Stimulated activated CD4-positive, alpha-beta T cell treated with anti-CD3 and anti-CD28 coated beads, Interleukin-4, amount 100 ng/mL, for 48 hours (primary cell): ENCODE results near the gene SLC16A10.
"Not testable (repeated sequence)": the region's sequence is repeated elsewhere in the genome, so short reads cannot be mapped to it uniquely, and the experiment has no call there.

Experiments
- DNase-seq, 2 donors: peaks; one replicate each; pipeline ENCODE4 v3.0.0-alpha.2; 2020; ENCODE audit warnings: low read depth in 2 of 2

The SLC16A10 gene

DNA sequence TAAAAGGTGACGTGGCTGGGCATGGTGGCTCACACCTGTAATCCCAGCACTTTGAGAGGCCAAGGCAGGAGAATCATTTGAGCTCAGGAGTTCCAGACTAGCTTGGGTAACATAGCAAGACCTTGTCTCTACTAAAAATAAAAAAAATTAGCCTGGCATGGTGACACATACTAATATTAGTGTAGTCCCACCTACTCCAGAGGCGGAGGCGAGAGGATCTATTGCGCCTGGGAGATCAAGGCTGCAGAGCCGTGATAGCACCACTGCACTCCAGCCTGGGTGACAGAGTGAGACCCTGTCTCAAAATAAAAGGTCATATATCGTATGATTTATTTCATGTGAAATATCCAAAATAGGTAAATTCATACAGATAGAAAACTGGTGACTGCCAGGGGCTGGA is 132.5 kb downstream of the SLC16A10 start:
- no peak for DNase-seq

DNA sequence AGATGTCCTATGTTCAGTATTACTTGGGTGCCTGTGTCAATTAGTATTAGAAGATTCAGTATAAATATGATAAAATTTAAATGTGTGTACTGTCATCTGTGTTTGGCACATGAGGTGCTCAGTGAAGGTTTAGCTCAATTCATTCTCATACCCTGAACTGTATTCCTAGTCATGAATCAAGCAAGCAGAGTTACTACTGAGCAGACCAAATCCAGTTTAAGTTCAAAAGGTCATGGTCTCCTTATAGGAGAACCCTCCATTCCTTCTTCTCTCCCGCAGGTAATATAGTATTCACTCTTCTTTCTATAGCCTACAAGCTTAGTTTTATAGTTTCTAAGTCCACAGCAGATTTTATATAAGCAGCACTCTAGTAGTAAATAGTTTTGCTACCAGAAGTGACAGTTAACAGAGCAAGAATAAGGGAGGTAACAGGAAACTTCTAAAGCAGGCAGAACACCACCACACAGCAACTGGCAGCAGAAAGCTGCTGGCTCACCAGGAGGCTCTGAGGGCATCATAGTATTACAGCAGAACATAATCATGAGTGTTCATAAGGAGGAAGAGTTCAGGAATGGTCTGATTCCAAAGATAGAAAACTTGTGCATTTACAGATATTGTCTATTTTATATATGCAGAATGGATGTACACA is 133.2 kb downstream of the SLC16A10 start:
- DNase-seq = no peak

DNA sequence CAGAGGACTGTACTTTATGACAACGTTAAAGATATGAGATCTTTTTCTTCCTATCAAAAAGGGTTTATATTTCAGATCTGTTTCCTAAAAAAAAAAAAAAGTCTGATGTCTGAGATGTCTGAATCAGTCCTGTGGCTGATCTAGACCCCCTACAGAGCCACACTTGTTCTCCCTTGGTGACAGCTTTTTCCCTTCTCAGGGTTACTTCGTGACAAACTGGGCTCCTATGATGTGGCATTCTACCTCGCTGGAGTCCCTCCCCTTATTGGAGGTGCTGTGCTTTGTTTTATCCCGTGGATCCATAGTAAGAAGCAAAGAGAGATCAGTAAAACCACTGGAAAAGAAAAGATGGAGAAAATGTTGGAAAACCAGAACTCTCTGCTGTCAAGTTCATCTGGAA is 134.5 kb downstream of the SLC16A10 start:
- DNase-seq = no peak

DNA sequence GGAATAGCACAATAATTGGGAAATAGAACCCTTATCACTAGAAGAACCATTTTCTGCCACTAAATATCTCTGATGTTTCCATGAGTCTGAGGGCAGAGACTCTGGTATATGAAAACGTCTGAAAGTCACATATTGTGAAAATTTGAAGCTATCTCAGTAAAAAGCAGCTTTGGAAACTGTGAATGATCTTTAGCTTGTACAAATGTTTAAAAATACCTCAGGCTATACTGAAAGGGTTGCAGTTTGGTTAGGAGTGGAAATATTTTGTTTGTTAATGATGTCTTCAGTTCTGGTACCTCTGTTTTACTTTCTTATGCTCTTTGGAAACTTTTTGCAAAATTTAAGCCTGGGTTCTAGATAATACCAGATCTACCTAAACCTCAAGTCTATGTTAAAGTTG is 135.0 kb downstream of the SLC16A10 start:
- no peak for DNase-seq

DNA sequence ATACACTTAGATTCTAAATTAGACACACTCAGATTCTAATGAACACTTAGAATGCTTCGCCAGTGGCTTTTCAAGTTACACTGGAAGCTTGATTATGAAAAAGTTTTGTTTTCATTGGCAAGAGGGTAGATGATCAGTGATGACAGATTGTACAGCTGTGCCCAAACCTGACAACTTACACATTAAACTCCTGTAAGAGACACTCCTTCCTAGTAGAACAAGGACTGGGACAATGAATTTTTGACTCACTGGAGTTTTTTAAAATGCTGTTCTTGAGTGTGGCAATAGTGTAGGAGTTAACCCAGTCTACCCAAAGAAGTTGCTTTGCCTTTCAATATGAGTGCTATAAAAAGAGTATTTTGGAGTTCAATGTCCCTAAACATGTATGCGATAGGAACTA is 140.8 kb downstream of the SLC16A10 start:
- no peak for DNase-seq

DNA sequence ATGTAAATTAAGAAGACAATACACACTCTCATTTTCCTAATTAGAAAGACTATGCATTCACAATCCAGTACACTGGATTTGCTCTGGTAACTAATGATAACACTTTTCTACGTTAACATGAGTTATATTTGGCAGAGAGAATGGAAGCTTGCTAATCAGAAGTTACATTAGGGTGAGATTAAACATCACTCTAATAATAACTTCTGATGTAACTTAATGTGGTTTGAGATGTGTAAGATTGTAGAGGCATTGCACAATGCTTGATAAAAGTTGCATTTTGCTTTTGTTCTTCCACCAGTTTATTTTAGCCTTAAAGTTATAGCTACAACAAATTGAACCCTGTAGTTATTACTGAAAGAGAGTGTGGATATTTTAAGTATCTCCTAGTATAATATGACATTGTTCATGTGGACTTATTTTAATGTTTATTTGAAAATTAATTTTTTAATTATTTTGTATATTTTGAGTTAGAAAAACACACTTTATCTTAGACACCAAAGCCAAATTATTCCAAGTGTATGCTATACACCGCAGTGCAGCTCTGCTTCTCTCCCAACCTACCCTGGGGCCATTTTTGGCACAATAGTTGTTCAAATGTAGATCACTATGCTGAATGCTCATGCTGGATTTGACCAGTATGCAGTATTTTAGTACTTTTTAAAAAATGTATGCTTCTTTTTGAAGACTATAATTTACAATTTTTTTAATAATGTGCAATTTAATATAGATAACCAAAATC is 143.2 kb downstream of the SLC16A10 start:
- DNase-seq = no peak

DNA sequence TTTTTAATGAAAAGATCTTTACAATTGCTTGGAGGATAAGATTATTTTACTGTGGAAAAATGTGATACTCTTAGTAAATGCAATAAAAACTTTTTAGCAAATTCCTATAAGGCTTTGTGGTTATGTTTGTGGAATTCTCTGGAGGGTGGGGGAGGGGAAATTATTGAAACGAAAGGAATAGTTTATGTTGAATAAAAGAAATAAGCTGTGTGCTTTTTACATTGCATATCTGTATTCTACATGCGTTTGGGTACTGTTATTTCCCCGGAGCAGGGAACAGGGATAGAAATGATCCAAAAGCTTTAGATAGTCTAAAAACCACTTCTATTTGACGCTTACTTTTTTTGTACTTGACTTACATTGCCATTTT is 143.8 kb downstream of the SLC16A10 start:
- no peak for DNase-seq

DNA sequence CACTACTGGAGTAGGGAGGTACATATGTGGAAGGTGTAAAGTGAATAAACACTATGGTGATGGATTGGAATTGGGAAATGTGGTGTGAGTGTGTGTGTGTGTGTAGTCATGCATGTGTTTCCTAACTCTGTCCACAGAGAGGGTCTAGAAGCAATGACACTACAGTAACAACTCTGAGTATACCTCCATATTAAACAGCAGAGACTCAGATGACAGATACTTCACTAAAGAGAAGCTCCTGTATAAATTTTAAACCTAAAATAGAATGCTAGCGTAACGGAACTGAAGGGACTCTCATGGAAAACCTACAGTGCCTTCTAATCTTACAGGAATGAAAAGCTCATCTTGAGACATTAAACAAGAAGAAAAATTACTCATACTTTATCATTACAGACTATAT is 150.5 kb downstream of the SLC16A10 start:
- DNase-seq = no peak

DNA sequence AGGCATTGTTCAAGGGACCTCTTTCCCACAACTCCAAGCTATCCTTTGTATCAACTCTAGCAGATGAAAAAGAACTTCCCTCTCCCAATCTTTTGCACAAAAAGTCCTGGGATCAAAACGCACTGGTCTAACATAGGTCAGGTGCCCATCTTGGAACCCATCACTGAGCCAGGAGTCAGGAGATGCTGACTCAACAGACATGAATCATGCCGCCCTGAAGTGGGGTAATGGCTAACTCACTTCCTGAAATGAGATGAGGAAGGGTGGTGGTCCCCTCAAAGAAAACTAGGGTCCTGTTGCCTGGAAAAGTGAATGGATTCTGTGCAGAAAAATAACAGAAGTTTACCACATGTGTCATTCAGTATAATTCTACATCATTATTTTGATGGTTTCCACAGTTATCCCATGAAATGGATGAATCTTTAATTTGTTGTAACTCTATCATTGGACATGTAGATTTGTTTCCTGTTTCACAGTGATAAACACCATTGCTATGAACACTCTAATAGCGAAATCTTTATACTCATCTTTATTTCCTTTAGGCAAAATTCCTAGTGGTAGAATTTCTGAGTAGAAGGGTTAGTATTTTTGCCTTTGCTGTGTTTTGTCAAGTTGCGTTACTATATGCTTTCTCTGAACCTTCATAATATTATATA is 151.3 kb downstream of the SLC16A10 start:
- no peak for DNase-seq

DNA sequence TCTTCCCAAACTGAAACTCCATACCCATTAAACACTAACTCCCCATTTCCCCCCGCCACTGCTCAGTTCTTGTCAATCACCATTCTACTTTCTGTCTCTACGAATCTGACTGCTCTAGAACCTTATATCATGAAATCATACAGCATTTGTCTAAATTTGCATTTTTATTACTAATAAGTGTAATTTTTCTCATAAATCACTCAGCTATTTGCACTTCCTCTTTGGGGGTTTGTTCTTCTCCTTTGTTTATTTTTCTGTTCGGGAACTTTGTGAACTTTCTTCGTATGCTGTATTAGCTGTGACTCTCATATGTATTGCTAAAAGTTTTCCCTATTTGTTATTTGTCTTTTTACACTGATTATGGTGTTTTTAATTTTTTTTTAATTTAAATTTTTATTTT is 152.2 kb downstream of the SLC16A10 start:
- DNase-seq = no peak

DNA sequence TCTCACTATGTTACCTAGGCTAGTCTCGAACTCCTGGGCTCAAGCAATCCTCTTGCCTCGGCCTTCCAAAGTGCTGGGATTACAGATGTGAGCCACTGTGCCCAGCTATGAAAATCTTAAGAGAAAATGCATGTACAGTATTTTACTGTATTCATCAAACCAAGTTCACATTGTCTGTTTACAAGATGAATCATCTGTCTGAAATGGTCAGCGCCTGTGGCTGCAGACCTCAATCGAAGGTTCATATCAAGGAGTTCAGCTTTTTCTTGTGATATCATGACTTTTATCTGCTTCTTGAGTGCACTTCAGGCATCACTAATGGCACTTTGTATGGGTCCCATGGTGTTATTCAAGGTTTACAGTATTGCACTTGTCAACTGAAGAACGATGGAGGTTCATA is 155.1 kb downstream of the SLC16A10 start:
- DNase-seq = no peak

DNA sequence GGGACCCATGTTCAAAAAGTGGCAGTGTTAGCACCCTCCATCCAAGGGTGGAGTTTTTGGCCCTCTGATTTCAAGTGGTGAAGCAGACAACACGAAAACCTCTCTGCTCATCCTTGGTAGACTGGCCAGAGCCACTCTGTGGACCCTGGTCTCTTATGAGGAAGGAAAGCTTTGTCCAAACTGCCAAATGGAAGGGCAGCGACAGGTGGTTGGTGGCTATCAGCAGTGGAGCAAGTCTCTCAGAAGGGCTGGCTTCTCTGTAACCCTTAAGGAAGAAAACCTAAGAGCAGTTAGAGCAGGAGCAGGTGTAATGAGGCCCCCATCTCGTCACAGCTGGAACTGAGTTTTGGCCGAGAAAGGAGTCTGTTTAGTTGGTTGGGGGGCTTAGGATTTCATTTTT is 155.8 kb downstream of the SLC16A10 start:
- DNase-seq = no peak

DNA sequence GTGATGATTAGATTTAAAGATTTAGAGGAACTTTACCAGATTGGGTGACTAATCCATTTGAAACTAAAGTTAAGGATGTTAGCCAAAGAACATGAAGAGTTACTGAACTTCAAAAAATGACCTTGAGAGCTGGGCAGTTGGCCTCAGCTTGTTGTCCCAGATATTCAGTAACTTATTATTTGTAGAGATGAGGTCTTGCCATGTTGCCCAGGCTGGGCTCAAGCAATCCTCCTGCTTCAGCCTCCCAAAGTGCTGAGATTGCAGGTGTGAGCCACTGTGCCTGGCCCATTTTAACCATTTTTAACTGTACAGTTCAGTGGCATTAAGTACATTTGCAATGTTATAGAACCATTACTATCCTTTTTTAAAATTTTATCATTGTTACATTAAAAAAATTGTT is 161.5 kb downstream of the SLC16A10 start:
- no peak for DNase-seq

DNA sequence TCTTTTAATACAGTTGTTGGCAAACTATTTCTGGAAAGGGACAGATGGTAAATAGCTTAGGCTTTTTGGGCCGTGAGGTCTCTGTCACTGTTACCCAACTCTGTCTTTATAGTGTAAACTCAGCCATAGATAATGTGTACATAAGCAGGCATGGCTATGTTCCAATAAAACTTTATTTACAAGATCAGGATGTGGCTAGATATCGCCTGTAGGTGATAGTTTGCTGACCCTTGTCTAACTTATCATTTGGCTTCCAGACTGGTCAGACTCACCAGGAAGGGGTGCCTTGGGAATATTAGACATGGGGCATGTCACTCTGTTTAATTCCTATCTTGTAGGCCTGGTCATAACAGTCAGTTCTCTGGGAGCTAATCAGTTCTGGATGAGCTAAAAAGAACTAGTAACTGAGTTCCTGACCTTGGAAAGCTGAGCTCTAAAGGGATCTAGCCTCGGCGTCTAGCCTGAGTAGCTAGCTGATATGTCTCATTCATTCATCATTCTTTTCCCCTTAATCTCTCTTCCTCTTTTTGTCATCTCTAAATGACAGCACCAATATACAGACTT is 163.6 kb downstream of the SLC16A10 start:
- DNase-seq = no peak

DNA sequence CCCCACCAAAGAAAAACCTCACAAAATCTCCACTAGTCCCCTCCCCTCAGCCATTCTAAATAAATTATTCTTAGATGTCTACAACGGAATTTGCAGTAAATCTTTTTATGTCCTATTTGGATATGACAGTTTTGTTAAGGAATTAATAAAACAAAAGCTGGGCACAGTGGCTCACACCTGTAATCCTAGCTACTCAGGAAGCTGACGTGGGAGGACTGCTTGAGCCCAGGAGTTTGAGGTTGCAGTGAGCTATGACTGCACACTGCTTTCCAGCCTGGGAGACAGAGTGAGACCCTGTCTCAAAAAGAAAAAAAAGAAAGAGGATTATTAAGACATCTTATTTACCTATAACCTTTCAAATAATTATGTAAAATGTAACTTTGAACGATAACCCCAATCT is 165.4 kb downstream of the SLC16A10 start:
- no peak for DNase-seq

DNA sequence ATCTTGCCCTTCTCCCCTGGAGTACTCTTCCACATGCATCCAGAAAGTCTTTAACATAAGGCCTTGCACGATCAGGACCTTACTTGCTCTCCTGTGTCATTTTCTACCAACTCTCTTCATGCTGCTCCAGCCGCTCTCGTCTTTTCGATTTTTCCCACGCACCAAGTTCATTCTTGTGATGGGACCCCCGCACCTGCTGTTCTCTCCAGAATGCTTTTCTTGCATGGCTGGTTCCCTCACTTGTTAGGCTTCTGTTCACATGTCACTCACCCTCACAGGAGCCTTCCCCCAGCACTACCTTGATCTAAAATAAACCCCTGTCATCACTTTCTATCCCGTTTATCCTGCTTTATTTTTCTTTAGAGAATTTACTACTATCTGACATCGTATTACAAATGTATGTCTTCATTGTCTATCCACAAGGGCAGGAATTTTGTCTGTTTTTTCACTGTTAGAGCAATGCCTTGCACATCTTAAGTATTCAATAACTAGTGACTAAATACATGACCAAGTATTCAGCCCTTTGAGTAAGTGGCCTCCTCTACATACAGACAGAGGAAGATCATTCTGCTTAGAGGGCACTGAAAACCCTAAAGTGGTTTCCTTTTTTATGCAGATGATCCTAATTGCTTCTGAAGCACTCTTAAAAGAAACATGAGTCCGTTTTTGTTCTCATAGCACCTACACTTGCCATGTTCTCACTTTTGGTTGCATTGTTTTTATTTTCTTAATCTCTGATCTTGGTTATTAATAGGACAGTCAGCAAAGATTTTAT is 166.9 kb downstream of the SLC16A10 start:
- DNase-seq = no peak

DNA sequence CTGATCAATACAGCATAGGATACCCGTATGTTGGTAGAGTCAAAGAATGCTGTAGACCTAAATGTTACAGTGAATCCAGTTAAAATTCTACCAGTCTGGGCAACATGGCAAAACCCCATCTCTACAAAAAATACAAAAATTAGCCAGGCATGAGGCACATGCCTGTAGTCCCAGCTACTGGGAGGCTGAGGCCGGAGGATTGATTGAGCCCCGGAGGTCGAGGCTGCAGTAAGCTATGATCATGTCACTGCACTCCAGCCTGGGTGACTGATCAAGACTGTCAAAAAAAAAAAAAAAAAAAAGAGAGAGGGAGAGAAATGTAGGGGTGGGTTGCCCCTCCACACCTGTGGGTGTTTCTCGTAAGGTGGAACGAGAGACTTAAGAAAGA is 167.5 kb downstream of the SLC16A10 start:
- no peak for DNase-seq

DNA sequence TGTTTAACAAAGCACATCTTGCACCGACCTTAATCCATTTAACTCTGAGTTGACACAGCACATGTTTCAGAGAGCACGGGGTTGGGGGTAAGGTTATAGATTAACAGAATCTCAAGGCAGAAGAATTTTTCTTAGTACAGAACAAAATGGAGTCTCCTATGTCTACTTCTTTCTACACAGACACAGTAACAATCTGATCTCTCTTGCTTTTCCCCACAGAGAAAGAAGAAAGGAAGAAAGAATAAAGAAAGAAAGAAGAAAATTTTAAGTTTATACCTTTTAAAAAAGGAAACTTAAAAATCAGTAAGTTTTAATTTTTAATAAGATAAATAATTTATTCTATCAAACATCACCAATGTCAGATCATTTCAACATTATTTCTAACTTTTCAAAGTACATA is 168.5 kb downstream of the SLC16A10 start:
- not testable (repeated sequence) for DNase-seq

DNA sequence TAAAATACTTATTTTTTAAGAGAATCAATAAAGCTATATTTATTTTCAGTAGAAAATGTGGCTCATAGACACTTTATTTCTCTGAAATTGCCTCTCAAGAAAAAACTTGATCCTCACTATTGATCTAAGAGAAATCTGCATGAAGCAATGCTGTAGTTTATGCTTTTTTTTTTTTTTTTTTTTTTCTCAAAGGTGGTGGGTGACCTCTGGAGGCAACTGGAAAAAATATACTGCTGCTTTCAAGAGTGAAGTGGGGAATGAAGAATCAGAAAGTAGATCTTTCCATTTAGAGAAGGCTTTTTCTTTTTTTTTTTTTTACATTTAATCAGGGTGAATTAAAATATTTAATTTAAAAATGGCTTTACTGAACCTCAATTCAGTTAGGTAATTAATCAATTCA is 169.3 kb downstream of the SLC16A10 start:
- DNase-seq = no peak

DNA sequence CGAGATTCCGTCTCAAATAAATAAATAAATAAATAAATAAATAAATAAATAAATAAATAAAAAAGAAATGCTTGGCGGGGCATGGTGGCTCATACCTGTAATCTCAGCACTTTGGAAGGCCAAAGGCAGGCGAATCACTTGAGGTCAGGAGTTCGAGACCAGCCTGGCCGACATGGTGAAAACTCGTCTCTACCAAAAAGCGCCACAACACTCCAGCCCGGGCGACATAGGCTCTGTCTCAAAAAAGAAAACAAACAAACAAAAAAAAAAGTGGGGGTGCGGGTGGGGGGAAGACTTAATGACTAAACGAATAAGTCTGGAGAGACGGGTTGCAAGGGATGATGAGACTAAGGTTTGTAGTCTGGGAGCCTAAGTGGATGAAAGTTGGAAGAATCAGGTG is 170.7 kb downstream of the SLC16A10 start:
- no peak for DNase-seq

DNA sequence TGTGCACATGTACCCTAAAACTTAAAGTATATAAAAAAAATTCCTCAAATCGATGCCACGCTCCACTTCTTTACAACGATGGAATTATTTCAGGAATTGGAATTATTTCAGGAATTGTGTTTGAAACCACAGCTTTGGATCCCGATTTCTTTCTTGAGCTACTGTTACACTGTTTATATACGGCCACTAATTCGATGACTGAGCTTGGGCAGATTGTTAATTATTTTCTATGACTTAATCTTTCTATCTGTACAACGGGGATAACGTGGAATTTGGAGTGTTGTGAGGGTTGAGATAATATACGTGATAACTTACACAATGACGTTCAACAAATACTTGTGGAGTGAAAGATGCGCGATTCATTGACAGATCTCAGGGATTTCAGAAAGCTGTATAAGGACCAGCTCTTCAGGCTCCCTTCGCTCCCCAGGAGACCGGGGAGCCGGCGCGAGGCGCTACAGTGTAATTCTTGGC is 171.3 kb downstream of the SLC16A10 start:
- no peak for DNase-seq
